Activated B cell treated with CpG ODN at 0.5 μM for 24 hours (primary cell): ENCODE results near the gene PRR5. TPM values are rescaled to one million over a fixed set of nuclear protein-coding genes. Genes with fewer than 3 reads are reported as not detected.

Experiments
- ATAC-seq: fragments of 200-7000 bp; cut with Tn5 transposase; one replicate; pipeline ENCODE4 v1.10.0; 2021; ENCODE audit warnings: low read depth, mild to moderate bottlenecking, moderate library complexity
- CTCF ChIA-PET: fragments of 350-600 bp; sonication (Branson Sonifier 250); formaldehyde crosslinking; loops from one replicate; lab custom pipeline; 2021; ENCODE audit warnings: antibody characterized with exemption; lab: Charles Lee
- POLR2A ChIA-PET: fragments of 350-600 bp; sonication (Branson Sonifier 250); formaldehyde crosslinking; loops from one replicate; lab custom pipeline; 2021; ENCODE audit warnings: antibody characterized with exemption; lab: Charles Lee
- DNase-seq: peaks from one replicate; pipeline ENCODE4 v3.0.0; 2022
- H3K27ac Mint-ChIP-seq: one replicate; pipeline ENCODE4 v1.8.0; 2020; ENCODE audit warnings: mixed read lengths
- H3K27me3 Mint-ChIP-seq: one replicate; pipeline ENCODE4 v1.8.0; 2021; ENCODE audit warnings: mixed read lengths
- H3K36me3 Mint-ChIP-seq: one replicate; pipeline ENCODE4 v1.8.0; 2021; ENCODE audit warnings: low read depth, mixed read lengths
- H3K4me1 Mint-ChIP-seq: one replicate; pipeline ENCODE4 v1.8.0; 2021; ENCODE audit warnings: mixed read lengths
- H3K4me3 Mint-ChIP-seq: one replicate; pipeline ENCODE4 v1.8.0; 2020; ENCODE audit warnings: mild to moderate bottlenecking, mixed read lengths
- H3K9me3 Mint-ChIP-seq: one replicate; pipeline ENCODE4 v1.8.0; 2020; ENCODE audit warnings: mixed read lengths
- CTCF ChIP-seq: fragments of 200-600 bp; IDR thresholded peaks from one replicate; pipeline ENCODE4 v1.8.0; 2022; ENCODE audit warnings: antibody characterized with exemption, mild to moderate bottlenecking
- intact Hi-C: fragments of 100-400 bp; cut with micrococcal nuclease; formaldehyde crosslinking; loops from one replicate; pipeline ENCODE4 v1.15.1; 2024
- total RNA-seq: library from RNA; stranded (reverse); gene quantifications from 2 replicates; pipeline ENCODE4 v1.2.3, GENCODE V29; 2022

The PRR5 gene
- total RNA-seq, 1 donor from 2014 or later, result 18.0 TPM

GRCh38 chr22:44668886-44669521 lies 33.0 kb upstream of the PRR5 start:
- POLR2A ChIA-PET, result interaction anchor here (0.5 kb wide), 1 partner anchor 15 kb away, joined by 3 read pairs; no protein-coding TSS in a partner anchor
- H3K27me3 Mint-ChIP-seq, result peaks cover 15% of the 10 kb centered on the region

GRCh38 chr22:44669561-44669976 lies 32.4 kb upstream of the PRR5 start:
- Mint-ChIP-seq H3K4me1 (peaks cover 17% of the 10 kb centered on the region), H3K27ac (no peak overlapping the region), H3K36me3 (no peaks in the 10 kb centered on the region), H3K27me3 (peaks cover 15% of the 10 kb centered on the region), H3K9me3 (no peaks in the 10 kb centered on the region), H3K4me3 (peak overlapping the region; percentile 78)
- POLR2A ChIA-PET, result no interaction called here
- no peak for ATAC-seq
- DNase-seq, result no peak
- CTCF ChIA-PET, result no interaction called here
- no peak for TF ChIP-seq CTCF
- intact Hi-C loops, result no loop called here

More at GRCh38 chr22:44668886-44669521, 33.0 kb upstream of the PRR5 start:
- CTCF ChIA-PET, result no interaction called here
- no peak for TF ChIP-seq CTCF
- H3K4me3 Mint-ChIP-seq, result peak overlapping the region; percentile 78
- no peak overlapping the region for H3K27ac Mint-ChIP-seq
- H3K9me3 Mint-ChIP-seq, result no peaks in the 10 kb centered on the region
- intact Hi-C loops, result no loop called here
- no peaks in the 10 kb centered on the region for H3K36me3 Mint-ChIP-seq
- H3K4me1 Mint-ChIP-seq, result peaks cover 23% of the 10 kb centered on the region
- no peak for DNase-seq
- peak; percentile 11 for ATAC-seq

- intact Hi-C loops, result no loop called here
- no peak overlapping the region for H3K27ac Mint-ChIP-seq
- H3K9me3 Mint-ChIP-seq, result no peaks in the 10 kb centered on the region
- H3K4me3 Mint-ChIP-seq, result no peak overlapping the region
- DNase-seq (no peak), ATAC-seq (no peak)
- ChIA-PET POLR2A (no interaction called here), CTCF (no interaction called here)
- H3K27me3 Mint-ChIP-seq, result peaks cover 18% of the 10 kb centered on the region
- H3K4me1 Mint-ChIP-seq, result peaks cover 9% of the 10 kb centered on the region
- no peaks in the 10 kb centered on the region for H3K36me3 Mint-ChIP-seq
- no peak for TF ChIP-seq CTCF
Measured at GRCh38 chr22:44670220-44670988, 31.6 kb upstream of the PRR5 start.

GRCh38 chr22:44671742-44672141 lies 30.3 kb upstream of the PRR5 start:
- intact Hi-C loops, result no loop called here
- no peak for TF ChIP-seq CTCF
- Mint-ChIP-seq H3K4me3 (no peak overlapping the region), H3K4me1 (peaks cover 8% of the 10 kb centered on the region), H3K27me3 (peaks cover 25% of the 10 kb centered on the region), H3K9me3 (no peaks in the 10 kb centered on the region), H3K27ac (no peak overlapping the region), H3K36me3 (no peaks in the 10 kb centered on the region)
- DNase-seq (no peak), ATAC-seq (no peak)
- POLR2A ChIA-PET, result no interaction called here
- CTCF ChIA-PET, result no interaction called here

GRCh38 chr22:44672632-44673031 lies 29.4 kb upstream of the PRR5 start:
- no peak for DNase-seq
- Mint-ChIP-seq H3K4me1 (peaks cover 8% of the 10 kb centered on the region), H3K4me3 (no peak overlapping the region), H3K27ac (no peak overlapping the region), H3K9me3 (no peaks in the 10 kb centered on the region), H3K27me3 (peaks cover 25% of the 10 kb centered on the region), H3K36me3 (no peaks in the 10 kb centered on the region)
- TF ChIP-seq CTCF, result no peak
- CTCF ChIA-PET, result no interaction called here
- intact Hi-C loops, result no loop called here
- ATAC-seq, result no peak
- POLR2A ChIA-PET, result no interaction called here
